Caco-2 (cell line): ENCODE results near the gene FBLL1. TPM values are rescaled to one million over a fixed set of nuclear protein-coding genes. Genes with fewer than 3 reads are reported as not detected.
"Not testable (repeated sequence)": the region's sequence is repeated elsewhere in the genome, so short reads cannot be mapped to it uniquely, and the experiment has no call there.

Source experiments
- BruUV-seq: library from RNA; stranded (reverse); fragments of 400-500 nt; replicated peaks from 2 replicates; lab custom pipeline; 2021; lab: Mats Ljungman, UMichigan
- CTCF ChIA-PET: fragments of 300-600 bp; sonication (Branson Sonifier 250); formaldehyde crosslinking; loops from one replicate; lab custom pipeline; 2022; ENCODE audit warnings: antibody characterized with exemption; lab: Charles Lee
- POLR2A ChIA-PET: fragments of 300-600 bp; sonication (Branson Sonifier 250); formaldehyde crosslinking; loops from one replicate; lab custom pipeline; 2022; ENCODE audit warnings: antibody characterized with exemption; lab: Charles Lee
- DNase-seq, 2 experiments: peaks; one replicate each; pipeline versions ENCODE4 v3.0.0 to v3.0.0-alpha.2; 2020 to 2022
- H3K27me3 ChIP-seq: replicated peaks from 2 replicates; pipeline ENCODE4 v1.6.0; 2011; ENCODE audit warnings: low read length; ENCODE audit not compliant: control insufficient read depth, insufficient read depth
- H3K36me3 ChIP-seq: 2 replicates; pipeline ENCODE4 v1.5.1; 2011; ENCODE audit warnings: low read length; ENCODE audit not compliant: control insufficient read depth, insufficient read depth
- H3K4me1 ChIP-seq: fragments of 250-450 bp; sonication (Bioruptor Pico); 2 replicates; pipeline ENCODE4 v1.5.1; 2020; ENCODE audit warnings: mild to moderate bottlenecking
- H3K4me3 ChIP-seq: 2 replicates; pipeline ENCODE4 v1.5.1; 2011; ENCODE audit warnings: low read depth, mild to moderate bottlenecking, control low read depth, low read length
- H3K9me3 ChIP-seq: fragments of 250-450 bp; sonication (Bioruptor Pico); 2 replicates; pipeline ENCODE4 v1.5.1; 2020; ENCODE audit warnings: mild to moderate bottlenecking, moderate library complexity
- H3K27ac Mint-ChIP-seq: one replicate; pipeline ENCODE4 v1.8.0; 2022; ENCODE audit warnings: mixed read lengths; ENCODE audit not compliant: unreplicated experiment
- H3K27me3 Mint-ChIP-seq: one replicate; pipeline ENCODE4 v1.8.0; 2022; ENCODE audit warnings: mixed read lengths; ENCODE audit not compliant: insufficient read depth, unreplicated experiment
- H3K36me3 Mint-ChIP-seq: one replicate; pipeline ENCODE4 v1.8.0; 2022; ENCODE audit warnings: mild to moderate bottlenecking, mixed read lengths; ENCODE audit not compliant: insufficient read depth, unreplicated experiment
- H3K4me1 Mint-ChIP-seq: one replicate; pipeline ENCODE4 v1.8.0; 2022; ENCODE audit warnings: low read depth, mixed read lengths; ENCODE audit not compliant: unreplicated experiment
- H3K4me3 Mint-ChIP-seq: one replicate; pipeline ENCODE4 v1.8.0; 2022; ENCODE audit warnings: mild to moderate bottlenecking, moderate library complexity, mixed read lengths; ENCODE audit not compliant: unreplicated experiment
- H3K9me3 Mint-ChIP-seq: one replicate; pipeline ENCODE4 v1.8.0; 2022; ENCODE audit warnings: mixed read lengths; ENCODE audit not compliant: unreplicated experiment
- intact Hi-C: fragments of 100-400 bp; cut with micrococcal nuclease; formaldehyde crosslinking; loops from one replicate; pipeline ENCODE4 v1.10.0; 2022; ENCODE audit not compliant: unreplicated experiment
- total RNA-seq: library from RNA; stranded (reverse); gene quantifications from 2 replicates; pipeline ENCODE4 v1.2.3, GENCODE V29; 2022
- TF ChIP-seq, protein P1 (sequence below), 2 experiments: fragments of 200-600 bp in 1 of 2; IDR thresholded peaks; 1 replicate in 1 of 2; 2 replicates in 1 of 2; pipeline versions ENCODE4 v1.5.1 to v1.8.0; 2011 to 2022; ENCODE audit warnings: antibody characterized with exemption in 1 of 2, control low read depth in 1 of 2, inconsistent platforms in 1 of 2, low read depth in 1 of 2, low read length in 1 of 2, mild to moderate bottlenecking in 1 of 2, moderate library complexity in 1 of 2; ENCODE audit not compliant: insufficient read depth in 1 of 2, severe bottlenecking in 1 of 2, unreplicated experiment in 1 of 2

Gene FBLL1
- total RNA-seq, 1 experiment from 2014 or later = not detected

GRCh38 chr5:168570490-168571328, 41.6 kb downstream of the FBLL1 start:
- no peaks in the 10 kb centered on the region for H3K27me3 Mint-ChIP-seq
- no peak overlapping the region for H3K4me3 ChIP-seq
- H3K27me3 ChIP-seq = no peaks in the 10 kb centered on the region
- H3K27ac Mint-ChIP-seq = no peak overlapping the region
- no peaks in the 10 kb centered on the region for H3K4me1 ChIP-seq
- H3K9me3 ChIP-seq = no peaks in the 10 kb centered on the region
- no peaks in the 10 kb centered on the region; the same call in 1 of the 2 replicates for H3K36me3 ChIP-seq
- no TSS peak for BruUV-seq
- TF ChIP-seq, protein P1, sequence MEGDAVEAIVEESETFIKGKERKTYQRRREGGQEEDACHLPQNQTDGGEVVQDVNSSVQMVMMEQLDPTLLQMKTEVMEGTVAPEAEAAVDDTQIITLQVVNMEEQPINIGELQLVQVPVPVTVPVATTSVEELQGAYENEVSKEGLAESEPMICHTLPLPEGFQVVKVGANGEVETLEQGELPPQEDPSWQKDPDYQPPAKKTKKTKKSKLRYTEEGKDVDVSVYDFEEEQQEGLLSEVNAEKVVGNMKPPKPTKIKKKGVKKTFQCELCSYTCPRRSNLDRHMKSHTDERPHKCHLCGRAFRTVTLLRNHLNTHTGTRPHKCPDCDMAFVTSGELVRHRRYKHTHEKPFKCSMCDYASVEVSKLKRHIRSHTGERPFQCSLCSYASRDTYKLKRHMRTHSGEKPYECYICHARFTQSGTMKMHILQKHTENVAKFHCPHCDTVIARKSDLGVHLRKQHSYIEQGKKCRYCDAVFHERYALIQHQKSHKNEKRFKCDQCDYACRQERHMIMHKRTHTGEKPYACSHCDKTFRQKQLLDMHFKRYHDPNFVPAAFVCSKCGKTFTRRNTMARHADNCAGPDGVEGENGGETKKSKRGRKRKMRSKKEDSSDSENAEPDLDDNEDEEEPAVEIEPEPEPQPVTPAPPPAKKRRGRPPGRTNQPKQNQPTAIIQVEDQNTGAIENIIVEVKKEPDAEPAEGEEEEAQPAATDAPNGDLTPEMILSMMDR (IDR thresholded peaks at IDR 0.05; ENCODE audit: insufficient read depth in 1 of 2, low read depth in 1 of 2, low read length in 1 of 2, severe bottlenecking in 1 of 2, unreplicated experiment in 1 of 2) = no peak
- no peaks in the 10 kb centered on the region for H3K9me3 Mint-ChIP-seq
- H3K4me3 Mint-ChIP-seq = no peak overlapping the region
- H3K4me1 Mint-ChIP-seq = peaks cover 7% of the 10 kb centered on the region
- CTCF ChIA-PET = no interaction called here
- DNase-seq = no peak
- POLR2A ChIA-PET = no interaction called here
- intact Hi-C loops = loop anchor here (10.0 kb wide), 1 partner anchor 296 kb away; no protein-coding TSS in a partner anchor
- peaks cover 43% of the 10 kb centered on the region for H3K36me3 Mint-ChIP-seq

DNA sequence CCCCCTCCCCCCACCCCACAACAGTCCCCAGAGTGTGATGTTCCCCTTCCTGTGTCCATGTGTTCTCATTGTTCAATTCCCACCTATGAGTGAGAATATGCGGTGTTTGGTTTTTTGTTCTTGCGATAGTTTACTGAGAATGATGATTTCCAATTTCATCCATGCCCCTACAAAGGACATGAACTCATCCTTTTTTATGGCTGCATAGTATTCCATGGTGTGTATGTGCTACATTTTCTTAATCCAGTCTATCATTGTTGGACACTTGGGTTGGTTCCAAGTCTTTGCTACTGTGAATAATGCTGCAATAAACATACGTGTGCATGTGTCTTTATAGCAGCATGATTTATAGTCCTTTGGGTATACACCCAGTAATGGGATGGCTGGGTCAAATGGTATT, 44.6 kb downstream of the FBLL1 start:
- POLR2A ChIA-PET = not testable (repeated sequence)

GRCh38 chr5:168574156-168574555, 45.1 kb downstream of the FBLL1 start:
- BruUV-seq, H3K27ac Mint-ChIP-seq, H3K27me3 Mint-ChIP-seq, H3K9me3 Mint-ChIP-seq, H3K27me3 ChIP-seq, H3K4me3 Mint-ChIP-seq, H3K4me1 ChIP-seq, H3K4me3 ChIP-seq, CTCF ChIA-PET, H3K9me3 ChIP-seq, POLR2A ChIA-PET, H3K36me3 ChIP-seq, DNase-seq: not testable (repeated sequence)
- Mint-ChIP-seq H3K36me3 (peaks cover 41% of the 10 kb centered on the region), H3K4me1 (peaks cover 14% of the 10 kb centered on the region)
- intact Hi-C loops = loop anchor here (10.0 kb wide), 1 partner anchor 299 kb away; no protein-coding TSS in a partner anchor

More for the DNA sequence above, 44.6 kb downstream of the FBLL1 start:
- DNase-seq, H3K27me3 ChIP-seq, H3K4me3 Mint-ChIP-seq, H3K4me3 ChIP-seq, H3K27me3 Mint-ChIP-seq, H3K36me3 ChIP-seq, H3K27ac Mint-ChIP-seq, H3K4me1 ChIP-seq, H3K9me3 ChIP-seq, CTCF ChIA-PET, BruUV-seq, H3K9me3 Mint-ChIP-seq: not testable (repeated sequence)
- peaks cover 38% of the 10 kb centered on the region for H3K36me3 Mint-ChIP-seq
- H3K4me1 Mint-ChIP-seq = peaks cover 14% of the 10 kb centered on the region
- intact Hi-C loops = loop anchor here (10.0 kb wide), 1 partner anchor 299 kb away; no protein-coding TSS in a partner anchor
